Ectodermal cell (in vitro differentiated cells): Measurements from ENCODE around the gene KLHDC7B.

Experiments used
- H3K27ac ChIP-seq: 2 replicates; pipeline ENCODE4 v1.7.0; 2013; ENCODE audit warnings: mild to moderate bottlenecking, low read depth, low read length; ENCODE audit not compliant: insufficient read depth, poor library complexity, severe bottlenecking
- H3K27me3 ChIP-seq: 2 replicates; pipeline ENCODE4 v1.7.0; 2013; ENCODE audit warnings: mild to moderate bottlenecking, low read length; ENCODE audit not compliant: insufficient read depth, control insufficient read depth, poor library complexity, severe bottlenecking
- H3K36me3 ChIP-seq: one replicate; pipeline ENCODE4 v1.7.0; 2013; ENCODE audit warnings: low read length; ENCODE audit not compliant: control insufficient read depth, insufficient read depth
- H3K4me1 ChIP-seq: one replicate; pipeline ENCODE4 v1.7.0; 2013; ENCODE audit warnings: low read length; ENCODE audit not compliant: control insufficient read depth, insufficient read depth
- H3K4me3 ChIP-seq: 2 replicates; pipeline ENCODE4 v1.7.0; 2013; ENCODE audit warnings: low read depth, low read length, control low read depth; ENCODE audit not compliant: insufficient read depth
- H3K9me3 ChIP-seq: 2 replicates; pipeline ENCODE4 v1.7.0; 2013; ENCODE audit warnings: mild to moderate bottlenecking, low read length, moderate library complexity; ENCODE audit not compliant: control insufficient read depth
- WGBS, 2 experiments: methylation state at CpG; one replicate each; pipeline ENCODE4 v1.1.7; 2013; ENCODE audit warnings: missing lambda C conversion rate in 2 of 2; 5-methylcytosine and 5-hydroxymethylcytosine counted together

KLHDC7B gene

GRCh38 chr22:50599816-50600455, 54.2 kb downstream of the KLHDC7B start:
- H3K4me1 ChIP-seq = peaks cover 13% of the 10 kb centered on the region
- no peak overlapping the region for H3K27ac ChIP-seq
- WGBS, 2 experiments = 19 to 20% methylated on average over 52 of the region's 52 CpGs
- H3K4me3 ChIP-seq = no peak overlapping the region
- H3K36me3 ChIP-seq = no peaks in the 10 kb centered on the region
- H3K9me3 ChIP-seq = no peaks in the 10 kb centered on the region
- peaks cover 75% of the 10 kb centered on the region for H3K27me3 ChIP-seq

GRCh38 chr22:50600538-50600937, 54.8 kb downstream of the KLHDC7B start, which contains the start of gene MAPK8IP2:
Gene MAPK8IP2, plus strand, starts transcription at chr22:50600793. Its CDS starts 26 bp downstream, at chr22:50600819.
- H3K9me3 ChIP-seq = no peaks in the 10 kb centered on the region
- H3K27ac ChIP-seq = no peak within 1 kb of the TSS
- 1% methylated on average over 58 to 60 of the region's 61 CpGs for WGBS, 2 experiments
- no peaks in the 10 kb centered on the region for H3K36me3 ChIP-seq
- H3K4me3 ChIP-seq = peak within 1 kb of the TSS; percentile 31
- H3K4me1 ChIP-seq = peaks cover 13% of the 10 kb centered on the region
- peaks cover 81% of the 10 kb centered on the region for H3K27me3 ChIP-seq
